HEK293 (cell line): Measurements from ENCODE around the gene PAQR5.

ENCODE experiments used
- CTCF ChIA-PET: fragments of 350-600 bp; formaldehyde crosslinking; extraction: SDS; loops from one replicate; lab custom pipeline; 2021; ENCODE audit warnings: antibody characterized with exemption; lab: Yijun Ruan, JAX
- POLR2A ChIA-PET: fragments of 300-600 bp; formaldehyde crosslinking; extraction: SDS; loops from one replicate; lab custom pipeline; 2020; ENCODE audit warnings: antibody characterized with exemption, inconsistent platforms; lab: Yijun Ruan, JAX
- H3K27ac ChIP-seq: fragments of 200-500 bp; sonication (Bioruptor generic); 2 replicates; pipeline ENCODE4 v1.5.1; 2014; ENCODE audit warnings: low read depth, low read length, control low read depth, inconsistent platforms; ENCODE audit errors: extremely low read depth
- H3K36me3 ChIP-seq, 2 experiments: fragments of 200-500 bp in 1 of 2; sonication (Bioruptor generic) in 1 of 2; 1 replicate in 1 of 2; 2 replicates in 1 of 2; pipeline ENCODE4 v1.5.1; 2014 to 2017; ENCODE audit warnings: inconsistent platforms in 2 of 2, low read length in 2 of 2; ENCODE audit not compliant: control insufficient read depth in 2 of 2, insufficient read depth in 1 of 2
- H3K4me1 ChIP-seq: fragments of 200-500 bp; sonication (Bioruptor generic); 2 replicates; pipeline ENCODE4 v1.5.1; 2014; ENCODE audit warnings: mild to moderate bottlenecking, low read length, inconsistent platforms; ENCODE audit not compliant: control insufficient read depth, insufficient read depth
- H3K4me3 ChIP-seq: 2 replicates; pipeline ENCODE4 v1.5.1; 2011; ENCODE audit warnings: low read depth, mild to moderate bottlenecking, control low read depth, low read length, moderate library complexity
- H3K9me3 ChIP-seq: fragments of 200-500 bp; sonication (Bioruptor generic); 2 replicates; pipeline ENCODE4 v1.5.1; 2014; ENCODE audit warnings: low read depth, low read length, inconsistent platforms; ENCODE audit not compliant: control insufficient read depth, insufficient read depth
- IKZF3 ChIP-seq: fragments of 450-650 bp; IDR thresholded peaks from 2 replicates; pipeline ENCODE4 v1.5.0; 2018; ENCODE audit warnings: missing biosample characterization, mild to moderate bottlenecking, missing genetic modification characterization, moderate library complexity
- ZIC2 ChIP-seq: fragments of 450-650 bp; formaldehyde crosslinking; IDR thresholded peaks from 2 replicates; pipeline ENCODE4 v1.5.1; 2016; ENCODE audit warnings: missing biosample characterization, missing genetic modification characterization
- ZNF362 ChIP-seq: fragments of 450-650 bp; formaldehyde crosslinking; IDR thresholded peaks from 2 replicates; pipeline ENCODE4 v1.5.1; 2016; ENCODE audit warnings: missing biosample characterization, missing genetic modification characterization
- ZNF561 ChIP-seq: fragments of 450-650 bp; IDR thresholded peaks from 2 replicates; pipeline ENCODE4 v1.5.1; 2018; ENCODE audit warnings: missing biosample characterization, missing genetic modification characterization, borderline replicate concordance
- ZNF624 ChIP-seq: fragments of 450-650 bp; formaldehyde crosslinking; IDR thresholded peaks from 2 replicates; pipeline ENCODE4 v1.5.1; 2017; ENCODE audit warnings: missing biosample characterization, missing genetic modification characterization
- TF ChIP-seq, protein P1 (sequence below): sonication (generic); formaldehyde crosslinking; IDR thresholded peaks from 2 replicates; pipeline ENCODE4 v1.8.1; 2022; ENCODE audit warnings: mild to moderate bottlenecking, moderate library complexity, missing genetic modification reagents
- TF ChIP-seq, protein P2 (sequence below): fragments of 450-650 bp; formaldehyde crosslinking; IDR thresholded peaks from 2 replicates; pipeline ENCODE4 v1.5.1; 2016; ENCODE audit warnings: missing biosample characterization, missing genetic modification characterization, borderline replicate concordance
- TF ChIP-seq, protein P3 (sequence below): fragments of 450-650 bp; formaldehyde crosslinking; IDR thresholded peaks from 2 replicates; pipeline ENCODE4 v1.5.1; 2016; ENCODE audit warnings: missing biosample characterization, missing genetic modification characterization, borderline replicate concordance
- TF ChIP-seq, protein P4 (sequence below): fragments of 450-650 bp; formaldehyde crosslinking; IDR thresholded peaks from 2 replicates; pipeline ENCODE4 v1.5.1; 2016; ENCODE audit warnings: missing biosample characterization, missing genetic modification characterization

PAQR5 gene

GRCh38 chr15:69307939-69308338 is 9.2 kb downstream of the PAQR5 start:
- Histone ChIP-seq H3K4me1 (no peaks in the 10 kb centered on the region), H3K36me3 (no peaks in the 10 kb centered on the region; a peak in 1 of 3 replicates), H3K9me3 (no peaks in the 10 kb centered on the region), H3K27ac (no peak overlapping the region)
- ChIA-PET CTCF (interaction anchor here (0.5 to 0.6 kb wide), 2 partner anchors 85 to 145 kb away, joined by 3 read pairs; no protein-coding TSS in a partner anchor), POLR2A (no interaction called here)
- TF ChIP-seq, protein P1, sequence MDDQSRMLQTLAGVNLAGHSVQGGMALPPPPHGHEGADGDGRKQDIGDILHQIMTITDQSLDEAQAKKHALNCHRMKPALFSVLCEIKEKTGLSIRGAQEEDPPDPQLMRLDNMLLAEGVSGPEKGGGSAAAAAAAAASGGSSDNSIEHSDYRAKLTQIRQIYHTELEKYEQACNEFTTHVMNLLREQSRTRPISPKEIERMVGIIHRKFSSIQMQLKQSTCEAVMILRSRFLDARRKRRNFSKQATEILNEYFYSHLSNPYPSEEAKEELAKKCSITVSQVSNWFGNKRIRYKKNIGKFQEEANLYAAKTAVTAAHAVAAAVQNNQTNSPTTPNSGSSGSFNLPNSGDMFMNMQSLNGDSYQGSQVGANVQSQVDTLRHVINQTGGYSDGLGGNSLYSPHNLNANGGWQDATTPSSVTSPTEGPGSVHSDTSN (CRISPR knock-in tag), result no peak
- TF ChIP-seq ZNF624 (tag by site-specific recombination) (no peak), ZNF561 (tag by site-specific recombination) (no peak), IKZF3 (no peak)
- TF ChIP-seq, protein P2, sequence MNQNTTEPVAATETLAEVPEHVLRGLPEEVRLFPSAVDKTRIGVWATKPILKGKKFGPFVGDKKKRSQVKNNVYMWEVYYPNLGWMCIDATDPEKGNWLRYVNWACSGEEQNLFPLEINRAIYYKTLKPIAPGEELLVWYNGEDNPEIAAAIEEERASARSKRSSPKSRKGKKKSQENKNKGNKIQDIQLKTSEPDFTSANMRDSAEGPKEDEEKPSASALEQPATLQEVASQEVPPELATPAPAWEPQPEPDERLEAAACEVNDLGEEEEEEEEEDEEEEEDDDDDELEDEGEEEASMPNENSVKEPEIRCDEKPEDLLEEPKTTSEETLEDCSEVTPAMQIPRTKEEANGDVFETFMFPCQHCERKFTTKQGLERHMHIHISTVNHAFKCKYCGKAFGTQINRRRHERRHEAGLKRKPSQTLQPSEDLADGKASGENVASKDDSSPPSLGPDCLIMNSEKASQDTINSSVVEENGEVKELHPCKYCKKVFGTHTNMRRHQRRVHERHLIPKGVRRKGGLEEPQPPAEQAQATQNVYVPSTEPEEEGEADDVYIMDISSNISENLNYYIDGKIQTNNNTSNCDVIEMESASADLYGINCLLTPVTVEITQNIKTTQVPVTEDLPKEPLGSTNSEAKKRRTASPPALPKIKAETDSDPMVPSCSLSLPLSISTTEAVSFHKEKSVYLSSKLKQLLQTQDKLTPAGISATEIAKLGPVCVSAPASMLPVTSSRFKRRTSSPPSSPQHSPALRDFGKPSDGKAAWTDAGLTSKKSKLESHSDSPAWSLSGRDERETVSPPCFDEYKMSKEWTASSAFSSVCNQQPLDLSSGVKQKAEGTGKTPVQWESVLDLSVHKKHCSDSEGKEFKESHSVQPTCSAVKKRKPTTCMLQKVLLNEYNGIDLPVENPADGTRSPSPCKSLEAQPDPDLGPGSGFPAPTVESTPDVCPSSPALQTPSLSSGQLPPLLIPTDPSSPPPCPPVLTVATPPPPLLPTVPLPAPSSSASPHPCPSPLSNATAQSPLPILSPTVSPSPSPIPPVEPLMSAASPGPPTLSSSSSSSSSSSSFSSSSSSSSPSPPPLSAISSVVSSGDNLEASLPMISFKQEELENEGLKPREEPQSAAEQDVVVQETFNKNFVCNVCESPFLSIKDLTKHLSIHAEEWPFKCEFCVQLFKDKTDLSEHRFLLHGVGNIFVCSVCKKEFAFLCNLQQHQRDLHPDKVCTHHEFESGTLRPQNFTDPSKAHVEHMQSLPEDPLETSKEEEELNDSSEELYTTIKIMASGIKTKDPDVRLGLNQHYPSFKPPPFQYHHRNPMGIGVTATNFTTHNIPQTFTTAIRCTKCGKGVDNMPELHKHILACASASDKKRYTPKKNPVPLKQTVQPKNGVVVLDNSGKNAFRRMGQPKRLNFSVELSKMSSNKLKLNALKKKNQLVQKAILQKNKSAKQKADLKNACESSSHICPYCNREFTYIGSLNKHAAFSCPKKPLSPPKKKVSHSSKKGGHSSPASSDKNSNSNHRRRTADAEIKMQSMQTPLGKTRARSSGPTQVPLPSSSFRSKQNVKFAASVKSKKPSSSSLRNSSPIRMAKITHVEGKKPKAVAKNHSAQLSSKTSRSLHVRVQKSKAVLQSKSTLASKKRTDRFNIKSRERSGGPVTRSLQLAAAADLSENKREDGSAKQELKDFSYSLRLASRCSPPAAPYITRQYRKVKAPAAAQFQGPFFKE (tag by site-specific recombination), result no peak
- TF ChIP-seq, protein P3, sequence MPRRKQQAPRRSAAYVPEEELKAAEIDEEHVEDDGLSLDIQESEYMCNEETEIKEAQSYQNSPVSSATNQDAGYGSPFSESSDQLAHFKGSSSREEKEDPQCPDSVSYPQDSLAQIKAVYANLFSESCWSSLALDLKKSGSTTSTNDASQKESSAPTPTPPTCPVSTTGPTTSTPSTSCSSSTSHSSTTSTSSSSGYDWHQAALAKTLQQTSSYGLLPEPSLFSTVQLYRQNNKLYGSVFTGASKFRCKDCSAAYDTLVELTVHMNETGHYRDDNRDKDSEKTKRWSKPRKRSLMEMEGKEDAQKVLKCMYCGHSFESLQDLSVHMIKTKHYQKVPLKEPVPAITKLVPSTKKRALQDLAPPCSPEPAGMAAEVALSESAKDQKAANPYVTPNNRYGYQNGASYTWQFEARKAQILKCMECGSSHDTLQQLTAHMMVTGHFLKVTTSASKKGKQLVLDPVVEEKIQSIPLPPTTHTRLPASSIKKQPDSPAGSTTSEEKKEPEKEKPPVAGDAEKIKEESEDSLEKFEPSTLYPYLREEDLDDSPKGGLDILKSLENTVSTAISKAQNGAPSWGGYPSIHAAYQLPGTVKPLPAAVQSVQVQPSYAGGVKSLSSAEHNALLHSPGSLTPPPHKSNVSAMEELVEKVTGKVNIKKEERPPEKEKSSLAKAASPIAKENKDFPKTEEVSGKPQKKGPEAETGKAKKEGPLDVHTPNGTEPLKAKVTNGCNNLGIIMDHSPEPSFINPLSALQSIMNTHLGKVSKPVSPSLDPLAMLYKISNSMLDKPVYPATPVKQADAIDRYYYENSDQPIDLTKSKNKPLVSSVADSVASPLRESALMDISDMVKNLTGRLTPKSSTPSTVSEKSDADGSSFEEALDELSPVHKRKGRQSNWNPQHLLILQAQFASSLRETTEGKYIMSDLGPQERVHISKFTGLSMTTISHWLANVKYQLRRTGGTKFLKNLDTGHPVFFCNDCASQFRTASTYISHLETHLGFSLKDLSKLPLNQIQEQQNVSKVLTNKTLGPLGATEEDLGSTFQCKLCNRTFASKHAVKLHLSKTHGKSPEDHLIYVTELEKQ (tag by site-specific recombination), result no peak
- TF ChIP-seq, protein P4, sequence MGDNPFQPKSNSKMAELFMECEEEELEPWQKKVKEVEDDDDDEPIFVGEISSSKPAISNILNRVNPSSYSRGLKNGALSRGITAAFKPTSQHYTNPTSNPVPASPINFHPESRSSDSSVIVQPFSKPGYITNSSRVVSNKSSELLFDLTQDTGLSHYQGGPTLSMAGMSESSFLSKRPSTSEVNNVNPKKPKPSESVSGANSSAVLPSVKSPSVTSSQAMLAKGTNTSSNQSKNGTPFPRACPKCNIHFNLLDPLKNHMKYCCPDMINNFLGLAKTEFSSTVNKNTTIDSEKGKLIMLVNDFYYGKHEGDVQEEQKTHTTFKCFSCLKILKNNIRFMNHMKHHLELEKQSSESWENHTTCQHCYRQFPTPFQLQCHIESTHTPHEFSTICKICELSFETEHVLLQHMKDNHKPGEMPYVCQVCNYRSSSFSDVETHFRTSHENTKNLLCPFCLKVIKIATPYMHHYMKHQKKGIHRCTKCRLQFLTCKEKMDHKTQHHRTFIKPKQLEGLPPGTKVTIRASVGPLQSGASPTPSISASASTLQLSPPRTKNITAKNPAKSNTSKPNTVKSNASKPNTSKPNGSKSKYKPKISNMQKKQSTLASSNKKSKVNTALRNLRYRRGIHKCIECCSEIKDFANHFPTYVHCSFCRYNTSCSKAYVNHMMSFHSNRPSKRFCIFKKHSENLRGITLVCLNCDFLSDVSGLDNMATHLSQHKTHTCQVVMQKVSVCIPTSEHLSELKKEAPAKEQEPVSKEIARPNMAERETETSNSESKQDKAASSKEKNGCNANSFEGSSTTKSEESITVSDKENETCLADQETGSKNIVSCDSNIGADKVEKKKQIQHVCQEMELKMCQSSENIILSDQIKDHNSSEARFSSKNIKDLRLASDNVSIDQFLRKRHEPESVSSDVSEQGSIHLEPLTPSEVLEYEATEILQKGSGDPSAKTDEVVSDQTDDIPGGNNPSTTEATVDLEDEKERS, result no peak
- TF ChIP-seq, all 188 proteins: peak for 0
- H3K4me3 ChIP-seq, result no peak overlapping the region

- POLR2A ChIA-PET, result no interaction called here
- TF ChIP-seq ZIC2 (tag by site-specific recombination), result peak; percentile 57; the same call in 1 of the 2 replicates
- TF ChIP-seq ZNF362 (tag by site-specific recombination), result no peak
- TF ChIP-seq, all 188 proteins: peak for 1
- H3K36me3 ChIP-seq, result no peaks in the 10 kb centered on the region; a peak in 1 of 3 replicates
- no peaks in the 10 kb centered on the region for H3K9me3 ChIP-seq
- H3K4me1 ChIP-seq, result no peaks in the 10 kb centered on the region
- CTCF ChIA-PET, result interaction anchor here (0.5 kb wide), 1 partner anchor 60 kb away, joined by 3 read pairs; no protein-coding TSS in a partner anchor
- no peak overlapping the region for H3K27ac ChIP-seq
- no peak overlapping the region for H3K4me3 ChIP-seq
Observed at GRCh38 chr15:69308949-69309348, 10.2 kb downstream of the PAQR5 start.
